Measurements from ENCODE around the gene PTPRN2.

Gene PTPRN2

GRCh38 chr7:158439035-158439434 lies 148.6 kb downstream of the PTPRN2 start:
- TF ChIP-seq, protein P1, sequence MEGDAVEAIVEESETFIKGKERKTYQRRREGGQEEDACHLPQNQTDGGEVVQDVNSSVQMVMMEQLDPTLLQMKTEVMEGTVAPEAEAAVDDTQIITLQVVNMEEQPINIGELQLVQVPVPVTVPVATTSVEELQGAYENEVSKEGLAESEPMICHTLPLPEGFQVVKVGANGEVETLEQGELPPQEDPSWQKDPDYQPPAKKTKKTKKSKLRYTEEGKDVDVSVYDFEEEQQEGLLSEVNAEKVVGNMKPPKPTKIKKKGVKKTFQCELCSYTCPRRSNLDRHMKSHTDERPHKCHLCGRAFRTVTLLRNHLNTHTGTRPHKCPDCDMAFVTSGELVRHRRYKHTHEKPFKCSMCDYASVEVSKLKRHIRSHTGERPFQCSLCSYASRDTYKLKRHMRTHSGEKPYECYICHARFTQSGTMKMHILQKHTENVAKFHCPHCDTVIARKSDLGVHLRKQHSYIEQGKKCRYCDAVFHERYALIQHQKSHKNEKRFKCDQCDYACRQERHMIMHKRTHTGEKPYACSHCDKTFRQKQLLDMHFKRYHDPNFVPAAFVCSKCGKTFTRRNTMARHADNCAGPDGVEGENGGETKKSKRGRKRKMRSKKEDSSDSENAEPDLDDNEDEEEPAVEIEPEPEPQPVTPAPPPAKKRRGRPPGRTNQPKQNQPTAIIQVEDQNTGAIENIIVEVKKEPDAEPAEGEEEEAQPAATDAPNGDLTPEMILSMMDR (IDR thresholded peaks at IDR 0.05; ENCODE audit: insufficient read depth, missing control alignments) = no peak
- FAIRE-seq (no peak), DNase-seq (ENCODE audit: insufficient read length, low spot score) (no peak)

- no peak for DNase-seq (ENCODE audit: insufficient read length, low spot score)
- FAIRE-seq = no peak
- TF ChIP-seq, protein P1 (IDR thresholded peaks at IDR 0.05; ENCODE audit: insufficient read depth, missing control alignments) = no peak
Measured at GRCh38 chr7:158432369-158433341, 155.0 kb downstream of the PTPRN2 start.

GRCh38 chr7:158431941-158432347 lies 155.7 kb downstream of the PTPRN2 start:
- DNase-seq (ENCODE audit: insufficient read length, low spot score) = no peak
- FAIRE-seq = no peak
- TF ChIP-seq, protein P1 (IDR thresholded peaks at IDR 0.05; ENCODE audit: insufficient read depth, missing control alignments) = no peak

DNA sequence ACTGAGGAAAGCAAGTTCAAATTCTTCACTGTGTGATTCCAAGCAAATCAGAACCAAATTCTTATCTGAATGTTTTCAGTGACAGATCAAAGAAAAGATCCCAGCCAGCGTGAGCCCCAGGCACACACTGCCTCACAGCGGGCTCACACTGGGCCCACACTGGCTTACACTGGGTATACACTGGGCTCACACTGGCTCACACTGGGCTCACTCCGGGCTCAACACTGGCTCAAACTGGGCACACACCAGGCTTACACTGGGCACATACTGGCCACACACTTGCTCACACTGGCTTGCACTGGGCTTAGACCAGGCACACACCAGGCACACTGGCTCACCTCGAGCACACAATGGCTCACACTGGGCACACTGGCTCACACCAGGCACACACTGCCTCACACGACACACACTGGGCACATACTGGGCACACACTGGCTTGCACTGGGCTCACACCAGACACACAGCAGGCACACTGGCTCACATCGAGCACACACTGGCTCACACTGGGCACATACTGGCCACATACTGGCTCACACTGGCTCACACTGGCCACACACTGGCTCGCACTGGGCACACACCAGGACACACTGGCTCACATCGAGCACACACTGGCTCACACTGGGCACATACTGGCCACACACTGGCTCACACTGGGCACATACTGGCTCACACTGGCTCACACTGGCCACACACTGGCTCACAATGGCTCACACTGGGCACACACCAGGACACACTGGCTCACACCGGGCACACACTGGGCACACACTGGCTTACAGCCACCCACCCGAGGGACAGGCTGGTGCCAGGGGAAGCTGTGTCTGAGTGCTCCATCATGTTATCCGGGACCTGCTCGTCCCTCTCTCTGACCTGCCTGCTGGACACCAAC lies 156.3 kb downstream of the PTPRN2 start:
- TF ChIP-seq, protein P1 (IDR thresholded peaks at IDR 0.05; ENCODE audit: insufficient read depth, missing control alignments) = no peak
- DNase-seq (ENCODE audit: insufficient read length, low spot score) = no peak
- no peak for FAIRE-seq

DNA sequence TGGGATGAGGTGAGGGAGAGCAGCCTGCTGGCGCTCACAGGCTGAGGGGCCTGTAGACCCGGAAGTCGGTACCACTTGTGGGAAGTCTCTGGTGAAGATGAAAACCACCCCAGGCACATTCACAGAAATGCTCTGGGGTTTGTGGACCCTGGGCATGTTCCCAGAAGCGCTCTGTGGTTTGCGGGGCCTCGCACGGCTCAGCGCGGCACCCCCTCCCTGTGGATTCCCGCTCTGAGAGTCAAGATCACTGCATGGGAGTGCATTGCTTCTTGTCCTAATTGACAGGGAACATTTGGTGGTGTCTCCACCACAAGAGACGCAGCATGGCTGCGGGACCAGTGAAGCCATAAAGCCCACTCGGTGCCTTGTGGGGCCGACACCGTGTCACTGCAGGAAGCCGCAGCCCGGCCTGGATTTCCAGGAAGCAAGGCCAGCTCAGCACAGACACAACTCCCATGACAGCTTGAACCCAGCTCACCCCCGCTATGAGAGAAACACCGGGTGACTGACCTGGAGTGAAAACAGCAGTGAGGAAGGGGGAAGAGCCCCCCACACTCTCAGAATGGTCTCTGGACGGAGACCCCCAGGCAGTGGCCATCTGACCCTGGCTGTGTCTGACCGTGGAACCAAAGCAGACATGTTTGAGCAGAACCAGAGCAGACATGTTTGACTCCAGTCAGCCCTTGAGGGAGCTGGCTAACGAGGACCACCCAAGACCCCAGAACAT lies 157.2 kb downstream of the PTPRN2 start:
- FAIRE-seq (no peak), DNase-seq (ENCODE audit: insufficient read length, low spot score) (no peak)
- TF ChIP-seq, protein P1 (IDR thresholded peaks at IDR 0.05; ENCODE audit: insufficient read depth, missing control alignments) = no peak

- DNase-seq (ENCODE audit: insufficient read length, low spot score) = no peak
- no peak for FAIRE-seq
- TF ChIP-seq, protein P1 (IDR thresholded peaks at IDR 0.05; ENCODE audit: insufficient read depth, missing control alignments) = no peak
Measured at GRCh38 chr7:158428837-158429753, 158.5 kb downstream of the PTPRN2 start.
